Uterus (tissue), 2 donors: ENCODE data around the gene GNG12.

ENCODE experiments used
- POLR2A ChIP-seq, 2 donors: fragments of 450-650 bp; IDR thresholded peaks; one replicate each; pipeline ENCODE4 v1.6.1; 2016; ENCODE audit warnings: antibody characterized with exemption in 2 of 2, mild to moderate bottlenecking in 1 of 2, moderate library complexity in 1 of 2
- TF ChIP-seq, protein P1 (sequence below), 4 experiments: fragments of 200-600 bp in 2 of 4; fragments of 450-650 bp in 2 of 4; sonication (generic) in 2 of 4; IDR thresholded peaks; one replicate each; pipeline ENCODE4 v1.5.1; 2016 to 2019; ENCODE audit warnings: antibody characterized with exemption in 4 of 4, mild to moderate bottlenecking in 2 of 4, moderate library complexity in 1 of 4

DNA sequence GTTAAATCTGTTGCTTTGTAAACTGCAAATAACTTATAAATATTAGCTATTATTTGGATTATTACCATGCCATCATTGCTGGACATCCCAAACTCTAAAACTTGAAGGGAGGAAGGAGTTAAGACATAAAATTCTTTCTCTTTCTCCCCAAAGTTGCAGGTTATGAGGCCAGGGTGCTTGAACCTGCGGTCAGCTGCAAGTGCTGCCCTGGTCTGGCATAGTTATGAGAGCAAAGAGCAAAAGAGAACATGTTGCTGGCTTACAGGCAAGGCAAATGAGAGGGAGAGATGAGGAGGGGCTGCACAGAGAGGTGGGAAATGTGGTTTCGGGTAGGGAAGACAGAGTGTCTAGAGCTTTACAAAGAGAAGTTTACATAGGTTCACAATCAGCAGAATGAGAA is 117.4 kb downstream of the GNG12 start:
- TF ChIP-seq POLR2A (IDR thresholded peaks at IDR 0.05), result no peak
- TF ChIP-seq, protein P1, sequence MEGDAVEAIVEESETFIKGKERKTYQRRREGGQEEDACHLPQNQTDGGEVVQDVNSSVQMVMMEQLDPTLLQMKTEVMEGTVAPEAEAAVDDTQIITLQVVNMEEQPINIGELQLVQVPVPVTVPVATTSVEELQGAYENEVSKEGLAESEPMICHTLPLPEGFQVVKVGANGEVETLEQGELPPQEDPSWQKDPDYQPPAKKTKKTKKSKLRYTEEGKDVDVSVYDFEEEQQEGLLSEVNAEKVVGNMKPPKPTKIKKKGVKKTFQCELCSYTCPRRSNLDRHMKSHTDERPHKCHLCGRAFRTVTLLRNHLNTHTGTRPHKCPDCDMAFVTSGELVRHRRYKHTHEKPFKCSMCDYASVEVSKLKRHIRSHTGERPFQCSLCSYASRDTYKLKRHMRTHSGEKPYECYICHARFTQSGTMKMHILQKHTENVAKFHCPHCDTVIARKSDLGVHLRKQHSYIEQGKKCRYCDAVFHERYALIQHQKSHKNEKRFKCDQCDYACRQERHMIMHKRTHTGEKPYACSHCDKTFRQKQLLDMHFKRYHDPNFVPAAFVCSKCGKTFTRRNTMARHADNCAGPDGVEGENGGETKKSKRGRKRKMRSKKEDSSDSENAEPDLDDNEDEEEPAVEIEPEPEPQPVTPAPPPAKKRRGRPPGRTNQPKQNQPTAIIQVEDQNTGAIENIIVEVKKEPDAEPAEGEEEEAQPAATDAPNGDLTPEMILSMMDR (IDR thresholded peaks at IDR 0.05), result no peak
